Kidney (tissue), 14 donors: ENCODE data around the gene ZNF888. TPM values are rescaled to one million over a fixed set of nuclear protein-coding genes. Genes with fewer than 3 reads are reported as not detected.

Source experiments
- DNase-seq, 5 donors: peaks; one replicate each; pipeline ENCODE4 v3.0.0-alpha.2; 2013 to 2020
- FAIRE-seq: peaks from 2 replicates; lab custom pipeline; 2012; peaks lifted over from hg19 to GRCh38; lab: Jason Lieb, UNC
- H3K27ac ChIP-seq, 2 donors: one replicate each; pipeline ENCODE4 v1.7.0; 2013; ENCODE audit warnings: low read depth in 2 of 2, low read length in 2 of 2, inconsistent platforms in 1 of 2
- H3K27me3 ChIP-seq: one replicate; pipeline ENCODE4 v1.7.1; 2013; ENCODE audit warnings: low read length, inconsistent platforms; ENCODE audit not compliant: control insufficient read depth, insufficient read depth
- H3K36me3 ChIP-seq, 3 donors: one replicate each; pipeline versions ENCODE4 v1.7.0 to v1.7.1; 2013; ENCODE audit warnings: low read length in 3 of 3, control low read depth in 1 of 3, inconsistent platforms in 1 of 3; ENCODE audit not compliant: insufficient read depth in 3 of 3, control insufficient read depth in 2 of 3
- H3K4me1 ChIP-seq, 3 donors: one replicate each; pipeline versions ENCODE4 v1.7.0 to v1.7.1; 2013; ENCODE audit warnings: low read length in 3 of 3, inconsistent platforms in 1 of 3, low read depth in 1 of 3; ENCODE audit not compliant: control insufficient read depth in 2 of 3, insufficient read depth in 2 of 3
- H3K4me3 ChIP-seq, 3 donors: one replicate each; pipeline versions ENCODE4 v1.7.0 to v1.8.1; 2013; ENCODE audit warnings: low read length in 3 of 3, control low read depth in 1 of 3, inconsistent platforms in 1 of 3
- H3K9ac ChIP-seq, 3 donors: one replicate each; pipeline versions ENCODE4 v1.7.0 to v1.7.1; 2013; ENCODE audit warnings: low read length in 3 of 3, control low read depth in 1 of 3, inconsistent platforms in 1 of 3
- H3K9me3 ChIP-seq, 3 donors: one replicate each; pipeline versions ENCODE4 v1.7.0 to v1.7.1; 2013; ENCODE audit warnings: low read length in 3 of 3, control low read depth in 1 of 3, inconsistent platforms in 1 of 3; ENCODE audit not compliant: control insufficient read depth in 2 of 3, insufficient read depth in 1 of 3
- CTCF ChIP-seq: IDR thresholded peaks from 3 replicates; pipeline ENCODE4 v1.5.1; 2012; ENCODE audit warnings: mild to moderate bottlenecking, moderate library complexity, borderline replicate concordance; ENCODE audit not compliant: insufficient read depth; ENCODE audit errors: extremely low read depth
- intact Hi-C: fragments of 100-400 bp; cut with DNase I; formaldehyde crosslinking; loops from one replicate; pipeline ENCODE4 v1.11.1; 2022
- polyA plus RNA-seq: library from polyadenylated mRNA; stranded (reverse); fragments of 350-450 nt; fragmentation: Illumina TruSeq; extraction: RNeasy Lipid Tissue Mini Kit (QIAGEN cat#74804); gene quantifications from one replicate; pipeline ENCODE4 v1.2.3, GENCODE V29; 2014; ENCODE audit warnings: low read depth, low replicate concordance; ENCODE audit not compliant: insufficient read depth
- total RNA-seq: library from RNA; stranded (reverse); fragmentation: NEBNext Ultra II Directional; extraction: Animal tissue kit (Norgen Biotek cat#: 25700); gene quantifications from one replicate; pipeline ENCODE4 v1.2.1, GENCODE V29; 2021
- donor health status: control.
- donor health status: control.
- donor health status: control.
- donor health status: control.
- donor health status: control.
- donor health status: DM: yes; HTN: yes; CAD: no.
- donor health status: Normal renal cell carcinoma (clear cell type).

Gene ZNF888
- total and polyA plus RNA-seq, 2 donors from 2014 or later, result 3.4 to 22.6 TPM

GRCh38 chr19:52897138-52897935 is 25.9 kb downstream of the ZNF888 start, which contains the start of gene ZNF320:
Gene ZNF320 (minus strand): TSS chr19:52897635. CDS start chr19:52890255, 7,380 bp downstream.
- H3K4me1 ChIP-seq, result peaks cover 0 to 6% (median 2%) of the 10 kb centered on the region in 3 donors
- DNase-seq (peak; percentile 97 to 99 (median 98)), FAIRE-seq (no peak)
- H3K9me3 ChIP-seq, result no peaks in the 10 kb centered on the region
- TF ChIP-seq CTCF, result no peak
- peak within 1 kb of the TSS; percentile 90 to 98 (median 96) for H3K4me3 ChIP-seq
- H3K9ac ChIP-seq, result peak within 1 kb of the TSS; percentile 76 to 97 (median 95)
- no peaks in the 10 kb centered on the region for H3K36me3 ChIP-seq
- intact Hi-C loops, result no loop called here
- H3K27me3 ChIP-seq, result no peaks in the 10 kb centered on the region
- H3K27ac ChIP-seq, result peak within 1 kb of the TSS; percentile 87 to 96

DNA sequence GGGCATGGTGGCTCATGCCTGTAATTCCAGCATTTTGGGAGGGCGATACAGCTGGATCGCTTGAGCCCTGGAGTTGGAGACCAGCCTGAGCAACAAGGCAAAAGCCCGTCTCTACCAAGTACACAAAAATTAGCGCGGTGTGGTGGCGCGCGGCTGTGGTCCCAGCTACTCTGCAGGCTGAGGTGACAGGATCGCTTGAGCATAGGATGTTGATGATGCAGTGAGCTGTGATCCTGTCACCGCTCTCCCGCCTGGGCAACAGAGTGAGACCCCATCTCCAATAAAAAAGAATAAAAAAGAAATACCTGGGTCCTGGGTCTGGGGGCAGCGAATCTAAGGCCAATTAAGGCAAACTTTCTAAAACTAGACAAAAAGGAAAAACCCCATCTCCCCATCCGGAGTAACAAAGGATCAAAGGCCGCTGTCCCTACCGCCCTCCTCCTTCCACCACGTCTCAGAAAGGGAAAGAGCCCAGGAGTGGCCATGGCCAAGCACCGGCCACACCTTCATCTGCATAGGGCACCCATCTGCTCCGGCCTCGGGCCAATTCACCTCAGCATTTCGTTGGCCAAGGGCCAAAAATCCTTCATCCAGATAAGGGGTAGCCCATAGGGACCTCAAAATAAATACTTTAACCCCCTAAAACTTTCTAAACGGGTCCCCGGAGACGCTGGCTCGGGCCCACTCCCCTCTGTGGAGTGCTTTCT is 26.6 kb downstream of the ZNF888 start:
- no peak for TF ChIP-seq CTCF
- intact Hi-C loops, result no loop called here
- H3K9ac ChIP-seq, result peak overlapping the region; percentile 76 to 97 (median 95)
- peaks cover 0 to 6% (median 2%) of the 10 kb centered on the region in 3 donors for H3K4me1 ChIP-seq
- peak; percentile 42 to 79 (median 66) for DNase-seq
- no peaks in the 10 kb centered on the region for H3K27me3 ChIP-seq
- peaks cover 0 to 3% (median 0%) of the 10 kb centered on the region in 3 donors for H3K36me3 ChIP-seq
- peak overlapping the region; percentile 90 to 98 (median 96) for H3K4me3 ChIP-seq
- H3K27ac ChIP-seq, result peak overlapping the region; percentile 87 to 96
- H3K9me3 ChIP-seq, result no peaks in the 10 kb centered on the region
- no peak for FAIRE-seq

GRCh38 chr19:52891336-52891735 is 31.9 kb downstream of the ZNF888 start:
- Histone ChIP-seq H3K9ac (no peak overlapping the region), H3K4me3 (no peak overlapping the region), H3K27me3 (no peaks in the 10 kb centered on the region), H3K4me1 (peaks cover 0 to under 1% (median 0%) of the 10 kb centered on the region in 3 donors), H3K9me3 (no peaks in the 10 kb centered on the region), H3K36me3 (peaks cover 0 to 29% (median under 1%) of the 10 kb centered on the region in 3 donors), H3K27ac (no peak overlapping the region)
- FAIRE-seq (no peak), DNase-seq (no peak)
- no peak for TF ChIP-seq CTCF
- intact Hi-C loops, result no loop called here
